Esophagus muscularis mucosa (tissue), 4 donors: ENCODE measurements around the gene CRPPA.

Experiments
- CTCF ChIP-seq, 3 experiments: fragments of 200-600 bp in 2 of 3; fragments of 450-650 bp in 1 of 3; sonication (generic) in 2 of 3; IDR thresholded peaks; one replicate each; pipeline ENCODE4 v1.5.1; 2017 to 2019; ENCODE audit warnings: antibody characterized with exemption in 3 of 3, mild to moderate bottlenecking in 2 of 3, moderate library complexity in 1 of 3
- EP300 ChIP-seq: sonication (generic); formaldehyde crosslinking; IDR thresholded peaks from one replicate; pipeline ENCODE4 v1.6.1; 2017; ENCODE audit warnings: antibody characterized with exemption
- POLR2A ChIP-seq: fragments of 450-650 bp; IDR thresholded peaks from one replicate; pipeline ENCODE4 v1.6.1; 2017; ENCODE audit warnings: antibody characterized with exemption, moderate library complexity, mild to moderate bottlenecking, low read depth
- POLR2AphosphoS5 ChIP-seq, 2 donors: sonication (generic); formaldehyde crosslinking; IDR thresholded peaks; one replicate each; pipeline ENCODE4 v1.6.1; 2017; ENCODE audit warnings: antibody characterized with exemption in 2 of 2

DNA sequence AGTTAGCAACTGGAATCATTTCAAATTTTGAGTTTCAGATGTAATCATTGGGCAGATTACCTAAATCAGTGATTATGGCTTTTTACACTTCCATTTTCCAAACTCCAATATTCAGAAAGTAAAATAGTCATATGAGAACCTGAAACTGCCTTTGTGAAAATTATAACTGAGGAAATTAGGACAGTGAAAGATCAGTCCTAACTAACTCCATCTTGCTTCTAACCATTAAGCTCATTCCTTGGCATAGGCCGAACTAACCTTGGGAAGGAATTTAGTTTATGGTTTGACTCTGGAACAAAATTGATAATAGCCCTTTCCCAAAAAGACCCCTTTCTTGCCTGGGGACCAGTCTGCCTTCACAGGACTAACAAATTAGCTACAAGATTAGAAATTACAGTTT is 2.2 kb downstream of the CRPPA start:
- TF ChIP-seq CTCF (IDR thresholded peaks at IDR 0.05): no peak
- no peak for TF ChIP-seq POLR2AphosphoS5 (IDR thresholded peaks at IDR 0.05)
- TF ChIP-seq POLR2A: no peak
- no peak for TF ChIP-seq EP300
